ENCODE results near the gene ANK3.

ANK3 gene

DNA sequence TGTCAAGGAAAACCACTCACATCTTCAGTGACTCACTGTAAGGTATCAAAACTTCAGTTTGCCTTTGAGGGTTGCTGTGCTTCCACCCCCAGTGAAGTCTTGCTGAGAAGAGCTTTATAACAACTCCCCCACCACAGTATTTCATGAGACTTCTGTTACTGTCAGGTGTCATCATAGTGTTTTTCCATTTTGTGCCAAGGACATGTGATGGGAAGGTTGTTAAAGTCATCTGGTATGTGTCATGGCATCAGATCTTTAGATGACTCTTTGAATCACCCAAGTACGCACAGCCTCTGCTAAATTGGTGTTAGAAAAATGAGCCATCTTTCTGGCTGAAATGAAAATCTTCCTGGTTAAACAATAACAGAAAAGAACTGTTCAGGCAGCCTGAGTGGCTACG is 368.3 kb downstream of the ANK3 start:
- no peak for DNase-seq

DNA sequence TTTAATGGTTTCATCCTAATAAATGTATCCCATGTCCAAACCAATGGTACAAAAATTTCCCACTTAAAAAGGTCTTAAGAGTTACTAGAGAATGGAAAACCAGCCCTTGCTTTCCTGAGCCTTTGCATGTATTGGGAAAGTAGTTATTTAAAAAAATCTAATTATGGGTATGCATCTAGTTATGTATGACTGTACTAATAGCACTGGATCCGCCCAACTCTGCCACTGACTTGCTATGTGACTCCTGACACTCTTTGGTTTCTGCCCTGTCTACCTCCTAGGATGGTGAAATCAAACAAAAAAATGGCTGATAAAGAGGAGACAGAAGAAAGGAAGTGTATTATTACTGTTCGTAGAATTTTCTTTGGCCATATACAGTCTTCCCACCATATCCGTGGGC is 372.9 kb downstream of the ANK3 start:
- no peak for DNase-seq

- no peak for DNase-seq
These were observed 379.8 kb downstream of the ANK3 start for GRCh38 chr10:60009710-60010383.

- DNase-seq: no peak
These were observed 380.4 kb downstream of the ANK3 start for GRCh38 chr10:60009276-60009675.

DNA sequence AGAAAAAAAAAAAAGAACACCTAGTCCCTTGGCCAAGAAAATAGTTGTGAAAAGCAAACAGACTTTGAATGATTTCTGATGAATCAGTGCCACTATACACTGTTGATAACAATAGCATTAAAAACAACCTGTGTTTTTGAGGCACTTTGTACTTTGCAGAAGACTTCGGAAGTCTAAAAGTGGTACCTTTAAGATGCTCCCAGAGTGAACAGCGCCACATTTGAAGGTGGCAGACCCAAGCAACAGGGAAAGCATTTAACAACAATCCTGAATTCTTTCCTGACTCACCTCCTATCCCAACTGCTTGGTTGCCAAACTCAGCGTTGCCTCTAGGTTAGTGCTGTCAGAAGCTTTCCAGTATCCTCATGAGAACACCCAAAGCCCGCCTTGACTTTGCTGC is 380.9 kb downstream of the ANK3 start:
- no peak for DNase-seq

- no peak for DNase-seq
These were observed 383.6 kb downstream of the ANK3 start for GRCh38 chr10:60006062-60006461.

DNA sequence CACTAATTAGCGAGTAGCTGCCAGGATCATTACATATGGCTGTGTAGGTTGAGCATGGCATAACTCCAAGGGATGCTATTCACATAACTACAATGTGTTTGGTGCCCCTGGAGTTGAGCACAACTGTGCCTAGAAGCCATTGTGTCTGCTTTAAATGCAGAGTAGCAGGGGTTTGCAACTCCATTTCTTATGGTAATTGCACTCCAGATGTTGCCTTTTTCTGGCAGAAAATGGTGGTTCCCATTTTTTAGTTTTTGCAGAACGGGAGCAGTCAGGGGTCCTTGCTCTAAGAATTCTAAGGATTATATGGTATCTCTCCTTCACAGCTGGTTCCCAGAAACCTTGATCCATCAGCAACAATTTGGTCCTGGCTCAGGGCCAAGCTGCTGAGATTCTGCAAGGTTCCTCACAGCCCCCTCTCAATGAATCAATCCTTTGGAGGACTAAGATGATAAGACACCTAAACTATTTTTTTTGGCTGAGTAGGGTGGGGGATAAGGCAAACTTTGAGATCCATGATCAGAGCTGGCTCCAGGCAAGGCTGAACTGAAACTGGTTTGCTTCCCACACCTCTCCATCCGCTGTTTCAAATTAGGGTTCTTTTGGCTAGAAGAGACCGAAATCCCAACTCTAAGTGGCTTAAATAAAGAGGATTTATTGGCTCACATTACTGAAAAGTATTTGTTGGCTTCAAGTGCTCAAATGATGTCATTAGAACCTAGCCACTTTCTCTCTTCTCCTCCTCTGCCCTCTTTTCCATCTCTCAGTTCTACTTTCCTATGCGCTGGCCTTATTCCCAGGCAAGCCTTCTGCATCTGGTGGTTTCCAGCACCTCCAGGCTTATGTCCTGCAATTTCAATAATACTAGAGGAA is 385.8 kb downstream of the ANK3 start:
- DNase-seq: no peak

GRCh38 chr10:60000747-60001146 is 388.9 kb downstream of the ANK3 start:
- no peak for DNase-seq

DNA sequence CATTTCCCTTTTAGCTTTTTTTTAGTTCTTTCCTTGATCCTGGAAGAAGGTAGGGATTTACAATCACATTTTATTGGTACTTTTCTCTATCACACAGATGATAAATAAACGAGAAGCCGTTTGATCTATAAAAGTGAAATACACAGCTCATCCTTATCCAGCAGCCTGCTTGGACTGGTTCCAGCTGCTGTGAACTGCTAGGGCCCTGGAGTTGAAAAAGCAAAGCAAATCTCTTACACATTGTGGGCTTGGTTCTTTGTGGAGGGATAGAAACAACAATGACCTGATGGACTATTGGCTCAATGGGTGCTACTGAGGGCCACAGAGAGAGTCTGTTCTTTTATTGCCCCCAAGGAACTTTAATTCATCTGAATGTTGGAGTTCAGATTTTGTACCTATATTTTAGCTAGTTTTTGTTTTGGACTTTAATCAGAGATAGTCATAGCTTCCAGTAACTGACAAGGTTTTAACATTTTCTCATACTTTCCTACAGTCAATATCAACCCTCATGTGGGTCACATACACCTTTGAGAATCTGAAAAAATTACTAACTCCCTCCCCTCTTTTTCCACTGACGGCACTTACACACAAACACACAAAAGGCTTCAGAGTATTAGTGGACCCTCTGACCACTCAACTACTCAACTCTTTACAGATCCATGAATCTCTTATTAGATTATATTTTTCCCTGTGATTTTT is 391.7 kb downstream of the ANK3 start:
- no peak for DNase-seq

- DNase-seq: no peak
These were observed 393.8 kb downstream of the ANK3 start for GRCh38 chr10:59995862-59996261.

DNA sequence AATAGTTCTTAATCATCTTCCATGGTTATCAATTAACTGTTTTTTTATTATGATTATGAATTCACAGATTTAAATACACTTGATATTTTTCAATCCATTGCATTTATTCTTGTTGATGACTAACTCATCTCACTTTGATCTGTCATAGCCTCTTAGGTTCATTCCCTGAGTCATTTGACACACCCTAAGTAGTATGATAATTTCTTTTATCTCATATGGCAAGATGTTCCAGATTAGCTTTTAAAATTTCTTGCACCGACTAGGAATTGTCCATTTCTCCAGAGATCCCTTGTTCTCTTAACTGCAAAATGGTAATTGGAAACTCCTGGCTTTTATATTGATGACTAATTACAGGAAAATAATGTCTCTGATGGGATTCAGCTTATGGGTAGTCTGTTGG is 395.7 kb downstream of the ANK3 start:
- DNase-seq: no peak

DNA sequence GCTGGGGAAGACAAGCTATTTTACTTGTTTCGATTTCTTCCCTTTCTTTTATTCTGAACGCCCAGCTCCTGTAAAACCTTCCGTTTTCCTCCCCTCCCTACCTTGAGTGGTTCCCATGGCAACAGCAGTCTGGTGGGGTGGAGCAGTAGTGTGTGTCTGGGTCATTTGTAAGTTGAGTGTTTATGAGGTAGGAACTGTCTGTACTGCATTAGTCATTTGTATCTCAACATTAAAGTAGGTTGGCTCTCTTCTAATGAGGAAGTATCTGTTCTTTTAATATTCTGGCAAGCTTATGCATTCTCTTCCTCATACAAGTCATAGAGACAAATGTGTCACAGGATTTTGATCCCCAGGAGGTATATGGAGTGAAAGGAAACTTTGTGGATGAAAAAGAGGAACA is 398.0 kb downstream of the ANK3 start:
- no peak for DNase-seq

DNA sequence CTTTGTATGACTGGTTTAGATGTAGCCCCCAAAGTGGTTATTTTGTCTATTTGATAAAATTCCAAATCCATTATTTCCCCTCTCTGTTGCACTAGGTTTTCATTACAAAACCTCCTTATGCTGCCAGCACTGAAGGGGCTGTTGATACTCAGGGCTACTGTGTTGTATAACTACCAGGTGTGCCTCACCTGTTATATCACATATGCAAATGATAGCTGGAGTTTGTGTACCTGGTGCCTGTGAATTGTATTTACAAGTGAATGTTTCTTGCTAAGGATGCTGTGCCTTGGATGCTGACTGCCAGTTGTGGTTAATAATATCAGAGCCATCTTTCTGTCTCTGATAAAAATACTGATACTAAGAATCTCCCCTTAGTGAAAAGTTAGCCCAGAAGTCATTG is 398.6 kb downstream of the ANK3 start:
- DNase-seq: no peak

GRCh38 chr10:59985639-59986038 is 404.0 kb downstream of the ANK3 start:
- no peak for DNase-seq

DNA sequence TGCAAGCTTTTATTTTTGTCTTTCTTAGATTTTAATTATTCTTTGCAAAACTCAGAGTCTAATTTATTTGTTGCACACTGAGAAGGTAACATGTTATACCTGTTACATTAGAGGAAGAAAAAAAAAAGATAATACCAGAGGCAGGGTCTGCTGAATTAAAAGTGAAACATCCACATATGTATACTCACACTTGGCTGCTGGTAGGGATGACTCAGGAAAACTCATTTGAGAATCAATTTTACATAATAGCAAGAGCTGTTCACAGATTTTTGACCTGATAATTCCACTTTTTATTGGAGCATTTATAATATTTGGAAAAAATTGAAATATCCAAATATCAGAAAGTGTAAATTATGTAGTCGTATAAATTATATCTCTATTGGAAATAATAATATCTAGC is 405.3 kb downstream of the ANK3 start:
- DNase-seq: no peak

- DNase-seq: no peak
These were observed 409.3 kb downstream of the ANK3 start for GRCh38 chr10:59980356-59980755.

DNA sequence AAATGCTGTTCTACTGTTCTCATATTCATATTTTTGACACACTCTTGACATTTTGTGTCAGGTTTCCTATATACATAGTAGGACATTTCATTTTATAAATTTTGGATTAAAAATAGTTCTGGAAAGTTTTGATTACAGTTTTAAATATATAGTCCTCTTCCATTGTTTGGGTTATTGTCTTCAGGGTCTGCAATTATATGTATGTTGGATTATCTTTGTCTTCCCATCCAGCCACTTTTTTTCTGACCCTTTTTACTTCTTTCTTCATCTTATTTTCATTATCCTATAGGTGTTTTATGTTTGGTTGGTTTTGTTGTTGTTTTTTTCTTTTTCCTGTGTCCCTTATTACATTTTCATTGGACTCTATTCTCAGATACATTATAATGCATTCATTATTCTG is 412.2 kb downstream of the ANK3 start:
- DNase-seq: no peak

- no peak for DNase-seq
These were observed 412.8 kb downstream of the ANK3 start for GRCh38 chr10:59976909-59977308.

All from activated effector memory CD4-positive, alpha-beta T cell treated with Interleukin-2 at 50 U/mL for 16 hours (primary cell).